Measurements from ENCODE around the gene YIPF2.
"Not testable (repeated sequence)": the region's sequence is repeated elsewhere in the genome, so short reads cannot be mapped to it uniquely, and the experiment has no call there.

The YIPF2 gene

GRCh38 chr19:10960314-10961072 is 32.1 kb upstream of the YIPF2 start, which contains the start of gene SMARCA4:
Gene SMARCA4 (plus strand): TSS chr19:10961030. CDS start chr19:10984152, 23,122 bp downstream.
- Mint-ChIP-seq H3K27me3 (no peaks in the 10 kb centered on the region), H3K4me1 (ENCODE audit: low read depth) (peaks cover 37% of the 10 kb centered on the region), H3K9me3 (no peaks in the 10 kb centered on the region), H3K27ac (peak within 1 kb of the TSS; percentile 91), H3K4me3 (peak within 1 kb of the TSS; percentile 83), H3K36me3 (ENCODE audit: low read depth) (peaks cover 12% of the 10 kb centered on the region)
- intact Hi-C loops (cut with micrococcal nuclease), result no loop called here

DNA sequence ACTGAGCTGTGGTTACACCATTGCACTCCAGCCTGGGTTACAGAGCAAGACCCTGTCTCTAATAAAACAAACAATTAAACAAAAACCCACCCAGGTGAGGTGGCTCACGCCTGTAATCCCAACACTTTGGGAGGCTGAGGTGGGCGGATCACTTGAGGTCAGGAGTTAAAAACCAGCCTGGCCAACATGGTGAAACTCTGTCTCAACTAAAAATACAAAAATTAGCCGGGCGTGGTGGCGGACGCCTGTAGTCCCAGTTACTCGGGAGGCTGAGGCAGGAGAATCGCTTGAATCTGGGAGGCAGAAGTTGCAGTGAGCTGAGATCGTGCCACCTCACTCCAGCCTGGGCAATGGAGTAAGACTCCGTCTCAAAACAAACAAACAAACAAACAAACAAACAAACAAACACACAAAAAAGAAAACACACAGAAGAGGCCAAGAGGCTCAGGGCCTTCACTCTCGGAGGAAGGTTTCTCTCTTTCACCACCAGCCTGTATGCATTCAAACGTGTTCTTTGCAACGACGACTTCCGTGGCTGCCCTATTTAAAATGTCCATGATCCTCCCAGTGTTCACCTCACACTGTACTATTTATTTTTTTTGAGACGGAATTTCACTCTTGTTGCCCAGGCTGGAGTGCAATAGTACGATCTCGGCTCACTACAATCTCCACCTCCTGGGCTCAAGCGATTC is 31.0 kb upstream of the YIPF2 start:
- intact Hi-C loops (cut with micrococcal nuclease); H3K27me3 Mint-ChIP-seq; H3K9me3 Mint-ChIP-seq: not testable (repeated sequence)
- H3K27ac Mint-ChIP-seq, result peak overlapping the region; percentile 91
- H3K36me3 Mint-ChIP-seq (ENCODE audit: low read depth), result peaks cover 10% of the 10 kb centered on the region
- H3K4me3 Mint-ChIP-seq, result peak overlapping the region; percentile 83
- H3K4me1 Mint-ChIP-seq (ENCODE audit: low read depth), result peaks cover 36% of the 10 kb centered on the region

- Mint-ChIP-seq H3K27me3 (no peaks in the 10 kb centered on the region), H3K27ac (no peak overlapping the region)
These were observed 24.4 kb upstream of the YIPF2 start for GRCh38 chr19:10952809-10953208.

DNA sequence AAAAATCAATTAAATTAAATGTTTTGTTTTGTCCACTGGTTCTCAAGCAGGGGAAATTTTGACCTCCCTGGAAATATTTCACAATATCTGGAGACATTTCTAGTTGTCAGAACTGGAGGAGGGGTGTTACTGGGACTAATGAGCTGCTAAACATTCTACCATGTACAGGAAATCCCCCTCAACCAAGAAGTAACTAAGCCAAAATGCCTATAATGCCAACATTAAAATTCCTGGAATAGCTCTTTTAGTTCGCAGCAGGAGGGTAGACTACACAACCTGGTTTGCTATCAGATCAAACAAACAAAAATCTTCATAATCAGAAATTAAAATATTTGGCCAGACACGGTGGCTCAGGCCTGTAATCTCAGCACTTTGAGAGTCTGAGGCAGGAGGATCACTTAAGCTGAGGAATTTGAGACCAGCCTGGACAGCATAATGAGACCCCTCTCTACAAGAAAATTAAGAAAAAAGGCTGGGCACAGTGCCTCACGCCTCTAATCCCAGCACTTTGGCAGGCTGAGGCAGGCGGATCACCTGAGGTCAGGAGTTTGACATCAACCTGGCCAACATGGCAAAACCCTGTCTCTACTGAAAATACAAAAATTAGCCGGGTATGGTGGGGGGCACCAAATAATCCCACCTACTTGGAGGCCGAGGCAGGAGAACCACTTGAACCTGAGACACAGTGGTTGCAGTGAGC is 18.7 kb upstream of the YIPF2 start:
- no peak overlapping the region for H3K4me3 Mint-ChIP-seq
- no peak overlapping the region for H3K27ac Mint-ChIP-seq
- intact Hi-C loops (cut with micrococcal nuclease), result no loop called here
- H3K4me1 Mint-ChIP-seq (ENCODE audit: low read depth), result no peaks in the 10 kb centered on the region
- no peaks in the 10 kb centered on the region for H3K27me3 Mint-ChIP-seq
- H3K9me3 Mint-ChIP-seq, result no peaks in the 10 kb centered on the region
- no peaks in the 10 kb centered on the region for H3K36me3 Mint-ChIP-seq (ENCODE audit: low read depth)

More at GRCh38 chr19:10952809-10953208, 24.4 kb upstream of the YIPF2 start:
- Mint-ChIP-seq H3K36me3 (ENCODE audit: low read depth) (no peaks in the 10 kb centered on the region), H3K4me3 (no peak overlapping the region), H3K9me3 (no peaks in the 10 kb centered on the region), H3K4me1 (ENCODE audit: low read depth) (no peaks in the 10 kb centered on the region)
- intact Hi-C loops (cut with micrococcal nuclease), result no loop called here

- Mint-ChIP-seq H3K27me3 (no peaks in the 10 kb centered on the region), H3K4me1 (ENCODE audit: low read depth) (no peaks in the 10 kb centered on the region), H3K9me3 (no peaks in the 10 kb centered on the region), H3K4me3 (no peak overlapping the region), H3K36me3 (ENCODE audit: low read depth) (no peaks in the 10 kb centered on the region), H3K27ac (no peak overlapping the region)
- intact Hi-C loops (cut with micrococcal nuclease), result no loop called here
These were observed 16.8 kb upstream of the YIPF2 start for GRCh38 chr19:10945264-10945663.

GRCh38 chr19:10943412-10943811 is 15.0 kb upstream of the YIPF2 start:
- not testable (repeated sequence) for H3K4me3 Mint-ChIP-seq; H3K4me1 Mint-ChIP-seq (ENCODE audit: low read depth); H3K36me3 Mint-ChIP-seq (ENCODE audit: low read depth); H3K27ac Mint-ChIP-seq; H3K9me3 Mint-ChIP-seq; H3K27me3 Mint-ChIP-seq
- intact Hi-C loops (cut with micrococcal nuclease), result loop anchor here (5.0 kb wide), 1 partner anchor 69 kb away; no protein-coding TSS in a partner anchor

DNA sequence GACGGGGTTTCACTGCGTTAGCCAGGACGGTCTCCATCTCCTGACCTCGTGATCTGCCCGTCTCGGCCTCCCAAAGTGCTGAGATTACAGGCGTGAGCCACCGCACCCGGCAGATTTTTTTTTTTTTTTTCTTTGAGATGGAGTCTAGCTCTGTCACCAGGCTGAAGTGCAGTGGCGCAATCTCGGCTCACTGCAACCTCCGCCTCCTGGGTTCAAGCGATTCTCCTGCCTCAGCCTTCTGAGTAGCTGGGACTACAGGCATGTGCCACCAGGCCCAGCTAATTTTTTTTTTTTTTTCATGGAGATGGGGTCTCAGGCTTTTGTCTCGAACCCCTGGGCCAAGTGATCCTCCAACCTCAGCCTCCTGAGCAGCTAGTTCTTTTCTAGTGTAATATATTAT is 13.2 kb upstream of the YIPF2 start:
- H3K27ac Mint-ChIP-seq; H3K4me1 Mint-ChIP-seq (ENCODE audit: low read depth); H3K27me3 Mint-ChIP-seq; H3K9me3 Mint-ChIP-seq; H3K4me3 Mint-ChIP-seq; H3K36me3 Mint-ChIP-seq (ENCODE audit: low read depth): not testable (repeated sequence)
- intact Hi-C loops (cut with micrococcal nuclease), result loop anchor here (5.0 kb wide), 1 partner anchor 71 kb away; no protein-coding TSS in a partner anchor

DNA sequence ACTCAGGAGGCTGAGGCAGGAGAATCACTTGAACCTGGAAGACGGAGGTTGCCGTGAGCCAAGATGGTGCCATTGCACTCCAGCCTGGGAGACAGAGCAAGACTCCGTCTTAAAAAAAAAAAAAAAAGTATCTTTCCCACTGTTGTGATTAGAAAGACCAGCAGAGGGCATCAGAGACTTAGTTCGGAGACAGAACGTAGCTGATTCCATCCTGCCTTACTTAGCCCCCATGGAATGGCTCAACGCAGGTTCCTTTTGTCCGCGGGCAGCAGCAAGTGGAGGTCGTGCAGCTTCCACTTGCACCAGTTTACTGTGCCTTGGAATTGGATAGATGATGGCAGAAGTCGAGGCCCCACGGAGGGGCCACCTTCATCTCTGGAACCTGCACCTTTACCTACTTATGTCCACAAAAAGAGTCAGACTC is 8.2 kb upstream of the YIPF2 start:
- no peaks in the 10 kb centered on the region for H3K9me3 Mint-ChIP-seq
- intact Hi-C loops (cut with micrococcal nuclease), result no loop called here
- peaks cover 22% of the 10 kb centered on the region for H3K36me3 Mint-ChIP-seq (ENCODE audit: low read depth)
- H3K27ac Mint-ChIP-seq, result no peak overlapping the region
- no peak overlapping the region for H3K4me3 Mint-ChIP-seq
- H3K4me1 Mint-ChIP-seq (ENCODE audit: low read depth), result peaks cover 5% of the 10 kb centered on the region
- H3K27me3 Mint-ChIP-seq, result no peaks in the 10 kb centered on the region

DNA sequence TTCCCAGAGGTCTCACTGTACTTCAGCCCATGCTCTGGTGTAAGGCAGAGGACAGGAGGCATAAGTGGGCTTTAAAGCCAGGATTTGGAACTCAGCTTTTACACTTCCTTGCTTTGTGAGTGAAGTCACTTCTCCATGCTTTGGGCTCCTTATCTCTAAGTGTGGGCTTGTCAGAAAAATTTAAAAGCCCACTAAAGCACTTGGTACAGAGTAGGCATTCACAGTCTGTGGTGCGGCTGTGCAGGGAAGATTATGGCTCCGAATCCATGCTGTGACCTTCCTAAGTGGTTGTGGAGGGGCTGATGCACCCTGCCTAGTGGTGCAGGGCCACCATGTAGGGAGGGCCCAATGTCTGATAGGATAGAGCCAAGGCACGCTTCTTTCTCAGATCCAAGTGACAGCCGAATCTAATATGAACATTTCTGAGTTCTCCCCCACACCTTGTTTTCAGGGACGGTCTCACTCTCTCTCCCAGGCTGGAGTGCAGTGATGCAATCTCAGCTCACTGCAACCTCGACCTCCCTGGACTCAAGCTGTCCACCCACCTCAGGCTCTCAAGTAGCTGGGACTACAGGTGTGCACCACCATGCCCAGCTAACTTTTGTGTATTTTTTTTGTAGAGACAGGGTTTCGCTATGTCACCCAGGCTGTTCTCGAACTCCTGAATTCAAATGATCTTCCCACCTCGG is 7.1 kb upstream of the YIPF2 start:
- Mint-ChIP-seq H3K4me1 (ENCODE audit: low read depth) (peaks cover 5% of the 10 kb centered on the region), H3K27ac (peak overlapping the region; percentile 57), H3K4me3 (no peak overlapping the region), H3K27me3 (no peaks in the 10 kb centered on the region), H3K9me3 (no peaks in the 10 kb centered on the region), H3K36me3 (ENCODE audit: low read depth) (peaks cover 30% of the 10 kb centered on the region)
- intact Hi-C loops (cut with micrococcal nuclease), result no loop called here

DNA sequence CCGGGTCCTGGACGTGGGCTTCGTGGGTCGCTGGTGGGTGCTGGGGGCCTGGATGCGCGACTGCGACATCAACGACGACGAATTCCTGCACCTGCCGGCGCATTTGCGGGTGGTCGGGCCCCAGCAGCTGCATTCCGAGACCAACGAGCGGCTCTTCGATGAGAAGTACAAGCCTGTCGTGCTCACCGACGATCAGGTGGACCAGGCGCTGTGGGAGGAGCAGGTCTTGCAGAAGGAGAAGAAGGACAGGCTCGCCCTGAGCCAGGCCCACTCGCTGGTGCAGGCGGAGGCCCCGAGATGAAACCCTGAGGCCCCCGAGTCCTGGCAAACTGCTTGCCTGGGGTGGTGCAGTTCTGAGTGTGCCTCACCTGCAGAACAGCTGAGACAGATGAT is 959 bp upstream of the YIPF2 start:
- Mint-ChIP-seq H3K27me3 (no peaks in the 10 kb centered on the region), H3K4me1 (ENCODE audit: low read depth) (peaks cover 19% of the 10 kb centered on the region), H3K4me3 (peak overlapping the region; percentile 97), H3K9me3 (no peaks in the 10 kb centered on the region), H3K36me3 (ENCODE audit: low read depth) (peaks cover 65% of the 10 kb centered on the region), H3K27ac (peak overlapping the region; percentile 87)
- intact Hi-C loops (cut with micrococcal nuclease), result no loop called here

DNA sequence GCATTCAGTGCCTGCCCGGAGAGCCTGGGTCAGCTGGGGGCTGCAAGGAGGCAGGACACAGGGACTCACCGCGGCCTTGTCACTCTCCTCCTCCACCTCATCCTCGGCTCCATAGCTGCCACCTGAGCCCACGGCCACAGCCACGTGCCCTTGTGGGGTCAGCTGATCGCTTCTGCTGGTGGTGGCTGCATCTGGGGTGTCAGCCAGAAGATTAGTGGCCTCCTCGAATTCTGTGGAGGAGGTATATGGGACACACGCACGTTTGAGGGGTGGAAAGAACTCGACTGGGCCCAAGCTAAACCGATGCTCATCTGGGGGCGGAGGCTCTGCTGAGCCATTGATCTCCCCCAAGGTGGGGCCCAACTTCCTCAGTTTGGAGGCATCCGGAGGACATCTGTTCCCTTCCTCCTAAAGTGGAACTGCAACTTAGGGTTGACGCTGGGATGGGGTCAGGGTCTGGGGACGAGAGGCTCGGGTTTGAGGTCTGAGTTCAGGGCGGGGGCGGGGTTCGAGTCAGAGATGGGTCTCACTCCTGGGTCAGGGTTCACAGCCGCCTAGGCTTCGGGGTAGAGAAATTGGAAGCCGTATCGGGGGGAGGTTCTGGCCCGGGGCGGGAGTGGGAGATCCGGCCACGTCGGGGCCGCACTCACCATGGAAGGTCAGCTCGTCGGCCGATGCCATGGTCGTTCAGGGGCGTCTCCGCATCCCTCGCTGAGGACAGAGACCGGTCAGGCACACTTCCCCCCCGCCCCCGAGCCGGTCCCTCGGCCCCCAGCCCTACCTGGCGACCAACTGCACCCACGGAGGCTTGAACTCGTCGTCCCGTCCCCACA is 493 bp downstream of the YIPF2 start:
- no peaks in the 10 kb centered on the region for H3K27me3 Mint-ChIP-seq
- intact Hi-C loops (cut with micrococcal nuclease), result loop anchor here (1.0 kb wide), 1 partner anchor 57 kb away; the partner anchor contains the start of gene CARM1
- peaks cover 77% of the 10 kb centered on the region for H3K36me3 Mint-ChIP-seq (ENCODE audit: low read depth)
- H3K4me1 Mint-ChIP-seq (ENCODE audit: low read depth), result peaks cover 19% of the 10 kb centered on the region
- H3K9me3 Mint-ChIP-seq, result no peaks in the 10 kb centered on the region
- peak overlapping the region; percentile 87 for H3K27ac Mint-ChIP-seq
- peak overlapping the region; percentile 97 for H3K4me3 Mint-ChIP-seq

- Mint-ChIP-seq H3K9me3 (no peaks in the 10 kb centered on the region), H3K27me3 (no peaks in the 10 kb centered on the region), H3K27ac (no peak overlapping the region), H3K4me3 (no peak overlapping the region), H3K36me3 (ENCODE audit: low read depth) (peaks cover 95% of the 10 kb centered on the region), H3K4me1 (ENCODE audit: low read depth) (peaks cover 17% of the 10 kb centered on the region)
- intact Hi-C loops (cut with micrococcal nuclease), result no loop called here
These were observed 3.8 kb downstream of the YIPF2 start for GRCh38 chr19:10924597-10924996.
